GM19023 (cell line): ENCODE measurements around the gene CLMN.
A peak's percentile ranks its signal among the peaks of the same experiment; 100 is the strongest.

Source experiments
- ATAC-seq: cut with Tn5 transposase; IDR thresholded peaks from one replicate; pipeline ENCODE4 v1.9.1; 2021; ENCODE audit warnings: mild to moderate bottlenecking, moderate library complexity; ENCODE audit not compliant: unreplicated experiment

CLMN gene

GRCh38 chr14:95245334-95245733 lies 74.4 kb downstream of the CLMN start:
- ATAC-seq: no peak

- ATAC-seq: no peak
Observed at GRCh38 chr14:95244587-95244986, 75.1 kb downstream of the CLMN start.

GRCh38 chr14:95242870-95243269 lies 76.8 kb downstream of the CLMN start:
- no peak for ATAC-seq

GRCh38 chr14:95240859-95241813 lies 78.6 kb downstream of the CLMN start:
- no peak for ATAC-seq

GRCh38 chr14:95238487-95239298 lies 81.0 kb downstream of the CLMN start:
- ATAC-seq: no peak

- no peak for ATAC-seq
Observed at GRCh38 chr14:95237958-95238340, 81.8 kb downstream of the CLMN start.

- ATAC-seq: no peak
Observed at GRCh38 chr14:95237121-95237957, 82.4 kb downstream of the CLMN start.

GRCh38 chr14:95236221-95236620 lies 83.5 kb downstream of the CLMN start:
- ATAC-seq: no peak

GRCh38 chr14:95235767-95236166 lies 83.9 kb downstream of the CLMN start:
- no peak for ATAC-seq

- no peak for ATAC-seq
Observed at GRCh38 chr14:95235351-95235750, 84.4 kb downstream of the CLMN start.

- no peak for ATAC-seq
Observed at GRCh38 chr14:95234426-95234825, 85.3 kb downstream of the CLMN start.

- ATAC-seq: peak; percentile 92
Observed at GRCh38 chr14:95233702-95234241, 85.9 kb downstream of the CLMN start.

- ATAC-seq: no peak
Observed at GRCh38 chr14:95232894-95233584, 86.7 kb downstream of the CLMN start.

GRCh38 chr14:95231966-95232633 lies 87.6 kb downstream of the CLMN start:
- ATAC-seq: no peak

GRCh38 chr14:95229749-95230148 lies 90.0 kb downstream of the CLMN start:
- ATAC-seq: no peak

GRCh38 chr14:95228240-95228639 lies 91.5 kb downstream of the CLMN start:
- ATAC-seq: no peak

GRCh38 chr14:95227279-95227860 lies 92.3 kb downstream of the CLMN start:
- no peak for ATAC-seq

- no peak for ATAC-seq
Observed at GRCh38 chr14:95226801-95227200, 92.9 kb downstream of the CLMN start.

- ATAC-seq: no peak
Observed at GRCh38 chr14:95225251-95225887, 94.3 kb downstream of the CLMN start.
